ENCODE results near the gene CSKMT. TPM values are rescaled to one million over a fixed set of nuclear protein-coding genes. Genes with fewer than 3 reads are reported as not detected.
"Not testable (repeated sequence)": the region's sequence is repeated elsewhere in the genome, so short reads cannot be mapped to it uniquely, and the experiment has no call there.

The CSKMT gene
- total RNA-seq, 1 experiment from 2014 or later, result 4.5 TPM

- Histone ChIP-seq H3K27ac (ENCODE audit: low read length) (no peak overlapping the region), H3K36me3 (ENCODE audit: insufficient read depth, low read length) (peaks cover 7% of the 10 kb centered on the region; the same call in 1 of the 2 replicates), H3K27me3 (ENCODE audit: low read length) (no peaks in the 10 kb centered on the region), H3K79me2 (ENCODE audit: low read length) (peaks cover 50% of the 10 kb centered on the region), H3K4me1 (ENCODE audit: low read length) (peaks cover 27% of the 10 kb centered on the region), H3K4me2 (ENCODE audit: low read depth, low read length, poor library complexity, severe bottlenecking) (no peak overlapping the region), H3K9ac (ENCODE audit: low read length) (no peak overlapping the region), H3K9me2 (replicated peaks; ENCODE audit: insufficient read depth, low read length) (no peaks in the 10 kb centered on the region), H3K4me3 (ENCODE audit: low read length) (no peak overlapping the region), H3K9me3 (ENCODE audit: low read length) (no peaks in the 10 kb centered on the region), H4K20me1 (ENCODE audit: insufficient read depth, low read depth, low read length) (peaks cover 5% of the 10 kb centered on the region), H2AFZ (ENCODE audit: low read length) (no peak overlapping the region)
- DNase-seq, result no peak
Measured at GRCh38 chr11:62648967-62649364, 16.1 kb upstream of the CSKMT start.

- no peaks in the 10 kb centered on the region for H3K9me2 ChIP-seq (replicated peaks; ENCODE audit: insufficient read depth, low read length)
- H3K36me3 ChIP-seq (ENCODE audit: insufficient read depth, low read length), result peaks cover 4% of the 10 kb centered on the region; the same call in 1 of the 2 replicates
- H4K20me1 ChIP-seq (ENCODE audit: insufficient read depth, low read depth, low read length), result peaks cover 5% of the 10 kb centered on the region
- peaks cover 30% of the 10 kb centered on the region for H3K4me1 ChIP-seq (ENCODE audit: low read length)
- H3K4me3 ChIP-seq (ENCODE audit: low read length), result no peak overlapping the region
- no peaks in the 10 kb centered on the region for H3K9me3 ChIP-seq (ENCODE audit: low read length)
- no peak for DNase-seq
- H3K27me3 ChIP-seq (ENCODE audit: low read length), result no peaks in the 10 kb centered on the region
- H3K9ac ChIP-seq (ENCODE audit: low read length), result no peak overlapping the region
- H3K4me2 ChIP-seq (ENCODE audit: low read depth, low read length, poor library complexity, severe bottlenecking), result no peak overlapping the region
- H3K79me2 ChIP-seq (ENCODE audit: low read length), result peaks cover 45% of the 10 kb centered on the region
- H3K27ac ChIP-seq (ENCODE audit: low read length), result no peak overlapping the region
- no peak overlapping the region for H2AFZ ChIP-seq (ENCODE audit: low read length)
Measured at GRCh38 chr11:62649486-62649885, 15.6 kb upstream of the CSKMT start.

GRCh38 chr11:62650283-62650682 is 14.8 kb upstream of the CSKMT start:
- not testable (repeated sequence) for H3K9me2 ChIP-seq (replicated peaks; ENCODE audit: insufficient read depth, low read length); H3K4me2 ChIP-seq (ENCODE audit: low read depth, low read length, poor library complexity, severe bottlenecking); DNase-seq; H3K9ac ChIP-seq (ENCODE audit: low read length); H3K27ac ChIP-seq (ENCODE audit: low read length); H3K9me3 ChIP-seq (ENCODE audit: low read length); H3K27me3 ChIP-seq (ENCODE audit: low read length); H3K36me3 ChIP-seq (ENCODE audit: insufficient read depth, low read length); H2AFZ ChIP-seq (ENCODE audit: low read length); H4K20me1 ChIP-seq (ENCODE audit: insufficient read depth, low read depth, low read length); H3K4me3 ChIP-seq (ENCODE audit: low read length)
- peaks cover 24% of the 10 kb centered on the region for H3K4me1 ChIP-seq (ENCODE audit: low read length)
- H3K79me2 ChIP-seq (ENCODE audit: low read length), result peaks cover 37% of the 10 kb centered on the region

- H3K27me3 ChIP-seq (ENCODE audit: low read length), result no peaks in the 10 kb centered on the region
- H3K4me2 ChIP-seq (ENCODE audit: low read depth, low read length, poor library complexity, severe bottlenecking), result peak overlapping the region; percentile 78
- no peaks in the 10 kb centered on the region for H3K9me2 ChIP-seq (replicated peaks; ENCODE audit: insufficient read depth, low read length)
- peaks cover 15% of the 10 kb centered on the region for H3K4me1 ChIP-seq (ENCODE audit: low read length)
- no peaks in the 10 kb centered on the region for H3K9me3 ChIP-seq (ENCODE audit: low read length)
- H2AFZ ChIP-seq (ENCODE audit: low read length), result no peak overlapping the region
- peak overlapping the region; percentile 82 for H3K9ac ChIP-seq (ENCODE audit: low read length)
- no peaks in the 10 kb centered on the region for H4K20me1 ChIP-seq (ENCODE audit: insufficient read depth, low read depth, low read length)
- H3K79me2 ChIP-seq (ENCODE audit: low read length), result peaks cover 26% of the 10 kb centered on the region
- 0 out of 2 replicates have a peak, but pooled peaks cover 3% of the 10 kb centered on the region for H3K36me3 ChIP-seq (ENCODE audit: insufficient read depth, low read length)
- H3K4me3 ChIP-seq (ENCODE audit: low read length), result peak overlapping the region; percentile 79
- H3K27ac ChIP-seq (ENCODE audit: low read length), result no peak overlapping the region
- DNase-seq, result no peak
Measured at GRCh38 chr11:62652161-62653006, 12.7 kb upstream of the CSKMT start.

GRCh38 chr11:62654297-62654696 is 10.8 kb upstream of the CSKMT start:
- Histone ChIP-seq H4K20me1 (ENCODE audit: insufficient read depth, low read depth, low read length) (no peaks in the 10 kb centered on the region), H3K9ac (ENCODE audit: low read length) (no peak overlapping the region), H3K27me3 (ENCODE audit: low read length) (no peaks in the 10 kb centered on the region), H3K79me2 (ENCODE audit: low read length) (peaks cover 26% of the 10 kb centered on the region), H3K27ac (ENCODE audit: low read length) (no peak overlapping the region), H2AFZ (ENCODE audit: low read length) (0 out of 2 replicates have a peak overlapping the region, but pooled peaks have one; percentile 20), H3K9me2 (replicated peaks; ENCODE audit: insufficient read depth, low read length) (no peaks in the 10 kb centered on the region), H3K4me2 (ENCODE audit: low read depth, low read length, poor library complexity, severe bottlenecking) (peak overlapping the region; percentile 78), H3K4me3 (ENCODE audit: low read length) (no peak overlapping the region), H3K36me3 (ENCODE audit: insufficient read depth, low read length) (0 out of 2 replicates have a peak, but pooled peaks cover 3% of the 10 kb centered on the region), H3K9me3 (ENCODE audit: low read length) (no peaks in the 10 kb centered on the region), H3K4me1 (ENCODE audit: low read length) (peaks cover 15% of the 10 kb centered on the region)
- no peak for DNase-seq

- Histone ChIP-seq H3K4me1 (ENCODE audit: low read length) (peaks cover 8% of the 10 kb centered on the region), H3K79me2 (ENCODE audit: low read length) (peaks cover 12% of the 10 kb centered on the region), H4K20me1 (ENCODE audit: insufficient read depth, low read depth, low read length) (no peaks in the 10 kb centered on the region), H3K36me3 (ENCODE audit: insufficient read depth, low read length) (no peaks in the 10 kb centered on the region; the same call in 1 of the 2 replicates), H3K4me3 (ENCODE audit: low read length) (no peak overlapping the region), H3K27ac (ENCODE audit: low read length) (no peak overlapping the region), H3K9ac (ENCODE audit: low read length) (no peak overlapping the region), H3K9me2 (replicated peaks; ENCODE audit: insufficient read depth, low read length) (no peaks in the 10 kb centered on the region), H2AFZ (ENCODE audit: low read length) (peak overlapping the region; percentile 44; the same call in 1 of the 2 replicates), H3K27me3 (ENCODE audit: low read length) (no peaks in the 10 kb centered on the region), H3K9me3 (ENCODE audit: low read length) (no peaks in the 10 kb centered on the region), H3K4me2 (ENCODE audit: low read depth, low read length, poor library complexity, severe bottlenecking) (no peak overlapping the region)
- DNase-seq, result no peak
Measured at GRCh38 chr11:62656796-62657429, 8.2 kb upstream of the CSKMT start.

- Histone ChIP-seq H3K4me3 (ENCODE audit: low read length) (peak overlapping the region; percentile 100), H3K9me2 (replicated peaks; ENCODE audit: insufficient read depth, low read length) (no peaks in the 10 kb centered on the region), H3K9me3 (ENCODE audit: low read length) (no peaks in the 10 kb centered on the region), H3K4me1 (ENCODE audit: low read length) (peaks cover 30% of the 10 kb centered on the region), H4K20me1 (ENCODE audit: insufficient read depth, low read depth, low read length) (no peaks in the 10 kb centered on the region; the same call in 1 of the 2 replicates), H3K27ac (ENCODE audit: low read length) (peak overlapping the region; percentile 88), H3K36me3 (ENCODE audit: insufficient read depth, low read length) (peaks cover 17% of the 10 kb centered on the region), H3K4me2 (ENCODE audit: low read depth, low read length, poor library complexity, severe bottlenecking) (peak overlapping the region; percentile 76), H3K9ac (ENCODE audit: low read length) (peak overlapping the region; percentile 100), H3K27me3 (ENCODE audit: low read length) (no peaks in the 10 kb centered on the region), H3K79me2 (ENCODE audit: low read length) (peaks cover 47% of the 10 kb centered on the region), H2AFZ (ENCODE audit: low read length) (peak overlapping the region; percentile 84; the same call in 1 of the 2 replicates)
- DNase-seq, result peak; percentile 89
Measured at GRCh38 chr11:62664405-62665074, 572 bp upstream of the CSKMT start.

Data from Karpas-422 (cell line).